Measurements from ENCODE around the gene OGFOD1.

The OGFOD1 gene

DNA sequence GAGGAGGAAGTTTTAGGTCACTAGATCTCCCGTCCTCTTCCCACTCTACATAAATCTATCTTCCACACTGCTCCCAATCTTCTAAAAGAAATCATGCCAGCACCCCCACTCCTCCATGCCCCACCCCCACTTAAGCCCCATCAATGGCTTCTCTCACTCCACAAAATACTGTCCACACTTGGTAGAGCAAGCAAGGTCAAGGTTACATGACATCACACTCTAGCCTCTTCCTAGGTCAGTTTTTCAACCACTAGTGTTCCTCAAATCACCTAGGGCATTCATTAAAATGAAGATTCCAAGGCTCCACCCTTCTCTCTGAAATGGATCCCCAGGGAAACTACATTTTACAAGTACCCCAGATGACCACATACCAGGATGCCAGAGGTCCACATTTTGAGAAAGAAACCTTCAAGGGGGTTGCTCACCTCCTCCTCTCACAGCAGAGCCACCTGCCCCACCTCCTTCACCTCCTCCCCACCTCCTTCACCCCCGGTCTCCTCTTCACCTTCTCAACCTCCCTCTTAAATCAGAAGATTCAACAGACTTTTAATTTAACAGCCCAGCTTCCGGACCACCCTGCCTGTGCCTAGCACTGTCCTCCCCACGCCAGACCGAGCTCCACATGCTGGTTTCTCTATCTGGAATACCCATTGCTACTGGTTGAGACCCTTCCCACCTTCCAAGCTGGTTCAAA is 29.2 kb upstream of the OGFOD1 start (continued):
- TF ChIP-seq TOX (CRISPR knock-in tag; IDR thresholded peaks at IDR 0.05; ENCODE audit: borderline replicate concordance): no peak

- ATAC-seq: no peak
- TF ChIP-seq, protein P1, sequence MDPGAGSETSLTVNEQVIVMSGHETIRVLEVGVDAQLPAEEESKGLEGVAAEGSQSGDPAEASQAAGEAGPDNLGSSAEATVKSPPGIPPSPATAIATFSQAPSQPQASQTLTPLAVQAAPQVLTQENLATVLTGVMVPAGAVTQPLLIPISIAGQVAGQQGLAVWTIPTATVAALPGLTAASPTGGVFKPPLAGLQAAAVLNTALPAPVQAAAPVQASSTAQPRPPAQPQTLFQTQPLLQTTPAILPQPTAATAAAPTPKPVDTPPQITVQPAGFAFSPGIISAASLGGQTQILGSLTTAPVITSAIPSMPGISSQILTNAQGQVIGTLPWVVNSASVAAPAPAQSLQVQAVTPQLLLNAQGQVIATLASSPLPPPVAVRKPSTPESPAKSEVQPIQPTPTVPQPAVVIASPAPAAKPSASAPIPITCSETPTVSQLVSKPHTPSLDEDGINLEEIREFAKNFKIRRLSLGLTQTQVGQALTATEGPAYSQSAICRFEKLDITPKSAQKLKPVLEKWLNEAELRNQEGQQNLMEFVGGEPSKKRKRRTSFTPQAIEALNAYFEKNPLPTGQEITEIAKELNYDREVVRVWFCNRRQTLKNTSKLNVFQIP (CRISPR knock-in tag; IDR thresholded peaks at IDR 0.05; ENCODE audit: borderline replicate concordance, low read depth): no peak
These were observed 28.4 kb upstream of the OGFOD1 start for GRCh38 chr16:56422896-56423441.

GRCh38 chr16:56423584-56424403 is 27.6 kb upstream of the OGFOD1 start:
- peak; percentile 8 for ATAC-seq
- TF ChIP-seq SNAI2 (CRISPR knock-in tag; IDR thresholded peaks at IDR 0.05): no peak
- TF ChIP-seq, protein P2, sequence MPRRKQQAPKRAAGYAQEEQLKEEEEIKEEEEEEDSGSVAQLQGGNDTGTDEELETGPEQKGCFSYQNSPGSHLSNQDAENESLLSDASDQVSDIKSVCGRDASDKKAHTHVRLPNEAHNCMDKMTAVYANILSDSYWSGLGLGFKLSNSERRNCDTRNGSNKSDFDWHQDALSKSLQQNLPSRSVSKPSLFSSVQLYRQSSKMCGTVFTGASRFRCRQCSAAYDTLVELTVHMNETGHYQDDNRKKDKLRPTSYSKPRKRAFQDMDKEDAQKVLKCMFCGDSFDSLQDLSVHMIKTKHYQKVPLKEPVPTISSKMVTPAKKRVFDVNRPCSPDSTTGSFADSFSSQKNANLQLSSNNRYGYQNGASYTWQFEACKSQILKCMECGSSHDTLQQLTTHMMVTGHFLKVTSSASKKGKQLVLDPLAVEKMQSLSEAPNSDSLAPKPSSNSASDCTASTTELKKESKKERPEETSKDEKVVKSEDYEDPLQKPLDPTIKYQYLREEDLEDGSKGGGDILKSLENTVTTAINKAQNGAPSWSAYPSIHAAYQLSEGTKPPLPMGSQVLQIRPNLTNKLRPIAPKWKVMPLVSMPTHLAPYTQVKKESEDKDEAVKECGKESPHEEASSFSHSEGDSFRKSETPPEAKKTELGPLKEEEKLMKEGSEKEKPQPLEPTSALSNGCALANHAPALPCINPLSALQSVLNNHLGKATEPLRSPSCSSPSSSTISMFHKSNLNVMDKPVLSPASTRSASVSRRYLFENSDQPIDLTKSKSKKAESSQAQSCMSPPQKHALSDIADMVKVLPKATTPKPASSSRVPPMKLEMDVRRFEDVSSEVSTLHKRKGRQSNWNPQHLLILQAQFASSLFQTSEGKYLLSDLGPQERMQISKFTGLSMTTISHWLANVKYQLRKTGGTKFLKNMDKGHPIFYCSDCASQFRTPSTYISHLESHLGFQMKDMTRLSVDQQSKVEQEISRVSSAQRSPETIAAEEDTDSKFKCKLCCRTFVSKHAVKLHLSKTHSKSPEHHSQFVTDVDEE (CRISPR knock-in tag; IDR thresholded peaks at IDR 0.05): no peak
- no peak for TF ChIP-seq GLIS3 (CRISPR knock-in tag; IDR thresholded peaks at IDR 0.05)
- TF ChIP-seq ESRRG (CRISPR knock-in tag; IDR thresholded peaks at IDR 0.05): no peak
- TF ChIP-seq, protein P3, sequence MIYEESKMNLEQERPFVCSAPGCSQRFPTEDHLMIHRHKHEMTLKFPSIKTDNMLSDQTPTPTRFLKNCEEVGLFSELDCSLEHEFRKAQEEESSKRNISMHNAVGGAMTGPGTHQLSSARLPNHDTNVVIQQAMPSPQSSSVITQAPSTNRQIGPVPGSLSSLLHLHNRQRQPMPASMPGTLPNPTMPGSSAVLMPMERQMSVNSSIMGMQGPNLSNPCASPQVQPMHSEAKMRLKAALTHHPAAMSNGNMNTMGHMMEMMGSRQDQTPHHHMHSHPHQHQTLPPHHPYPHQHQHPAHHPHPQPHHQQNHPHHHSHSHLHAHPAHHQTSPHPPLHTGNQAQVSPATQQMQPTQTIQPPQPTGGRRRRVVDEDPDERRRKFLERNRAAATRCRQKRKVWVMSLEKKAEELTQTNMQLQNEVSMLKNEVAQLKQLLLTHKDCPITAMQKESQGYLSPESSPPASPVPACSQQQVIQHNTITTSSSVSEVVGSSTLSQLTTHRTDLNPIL (CRISPR knock-in tag; IDR thresholded peaks at IDR 0.05; ENCODE audit: low read depth): no peak
- TF ChIP-seq CSDC2 (CRISPR knock-in tag; IDR thresholded peaks at IDR 0.05): no peak
- TF ChIP-seq TOX (CRISPR knock-in tag; IDR thresholded peaks at IDR 0.05; ENCODE audit: borderline replicate concordance): no peak
- TF ChIP-seq OSR1 (CRISPR knock-in tag; IDR thresholded peaks at IDR 0.05): no peak
- no peak for TF ChIP-seq ZFP30 (CRISPR knock-in tag; IDR thresholded peaks at IDR 0.05)
- TF ChIP-seq RARB (CRISPR knock-in tag; IDR thresholded peaks at IDR 0.05): no peak

DNA sequence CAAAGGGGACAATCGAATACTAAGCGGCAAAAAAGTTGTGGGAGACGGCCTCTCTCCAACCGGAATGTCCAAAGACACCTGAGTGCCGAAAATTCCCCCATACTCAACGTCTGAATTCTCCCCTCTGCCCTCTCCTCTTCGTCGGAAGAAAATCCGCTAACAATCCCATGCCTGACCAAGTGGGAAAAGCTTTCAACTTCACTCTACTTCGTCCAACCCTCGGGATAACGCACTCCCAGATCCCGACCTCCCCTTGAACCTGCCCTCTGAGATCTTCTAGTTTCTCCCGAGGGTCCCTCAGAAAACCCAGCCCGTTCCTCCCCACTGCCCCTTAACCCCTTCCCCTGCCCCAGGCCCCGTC is 27.0 kb upstream of the OGFOD1 start:
- TF ChIP-seq SNAI2 (CRISPR knock-in tag; IDR thresholded peaks at IDR 0.05) (no peak), CSDC2 (CRISPR knock-in tag; IDR thresholded peaks at IDR 0.05) (no peak), ZNF70 (CRISPR knock-in tag; IDR thresholded peaks at IDR 0.05) (no peak), PPARA (CRISPR knock-in tag; IDR thresholded peaks at IDR 0.05; ENCODE audit: borderline replicate concordance) (no peak), GLIS3 (CRISPR knock-in tag; IDR thresholded peaks at IDR 0.05) (no peak), TOX (CRISPR knock-in tag; IDR thresholded peaks at IDR 0.05; ENCODE audit: borderline replicate concordance) (no peak)
- TF ChIP-seq, protein P4, sequence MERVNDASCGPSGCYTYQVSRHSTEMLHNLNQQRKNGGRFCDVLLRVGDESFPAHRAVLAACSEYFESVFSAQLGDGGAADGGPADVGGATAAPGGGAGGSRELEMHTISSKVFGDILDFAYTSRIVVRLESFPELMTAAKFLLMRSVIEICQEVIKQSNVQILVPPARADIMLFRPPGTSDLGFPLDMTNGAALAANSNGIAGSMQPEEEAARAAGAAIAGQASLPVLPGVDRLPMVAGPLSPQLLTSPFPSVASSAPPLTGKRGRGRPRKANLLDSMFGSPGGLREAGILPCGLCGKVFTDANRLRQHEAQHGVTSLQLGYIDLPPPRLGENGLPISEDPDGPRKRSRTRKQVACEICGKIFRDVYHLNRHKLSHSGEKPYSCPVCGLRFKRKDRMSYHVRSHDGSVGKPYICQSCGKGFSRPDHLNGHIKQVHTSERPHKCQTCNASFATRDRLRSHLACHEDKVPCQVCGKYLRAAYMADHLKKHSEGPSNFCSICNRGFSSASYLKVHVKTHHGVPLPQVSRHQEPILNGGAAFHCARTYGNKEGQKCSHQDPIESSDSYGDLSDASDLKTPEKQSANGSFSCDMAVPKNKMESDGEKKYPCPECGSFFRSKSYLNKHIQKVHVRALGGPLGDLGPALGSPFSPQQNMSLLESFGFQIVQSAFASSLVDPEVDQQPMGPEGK (CRISPR knock-in tag; IDR thresholded peaks at IDR 0.05; ENCODE audit: borderline replicate concordance): no peak
- ATAC-seq: peak; percentile 48

- ATAC-seq: peak; percentile 40
- TF ChIP-seq, protein P3 (CRISPR knock-in tag; IDR thresholded peaks at IDR 0.05; ENCODE audit: low read depth): no peak
- TF ChIP-seq CSDC2 (CRISPR knock-in tag; IDR thresholded peaks at IDR 0.05): no peak
- TF ChIP-seq ZNF8 (CRISPR knock-in tag; IDR thresholded peaks at IDR 0.05): no peak
- TF ChIP-seq GLIS3 (CRISPR knock-in tag; IDR thresholded peaks at IDR 0.05): no peak
- TF ChIP-seq, protein P2 (CRISPR knock-in tag; IDR thresholded peaks at IDR 0.05): no peak
- no peak for TF ChIP-seq BACH2 (CRISPR knock-in tag; IDR thresholded peaks at IDR 0.05; ENCODE audit: borderline replicate concordance)
- no peak for TF ChIP-seq ZNF70 (CRISPR knock-in tag; IDR thresholded peaks at IDR 0.05)
- TF ChIP-seq ARNTL (CRISPR knock-in tag; IDR thresholded peaks at IDR 0.05; ENCODE audit: borderline replicate concordance, low read depth): no peak
These were observed 26.4 kb upstream of the OGFOD1 start for GRCh38 chr16:56424791-56425438.
